ENCODE results near the gene SNRNP27.

DNA sequence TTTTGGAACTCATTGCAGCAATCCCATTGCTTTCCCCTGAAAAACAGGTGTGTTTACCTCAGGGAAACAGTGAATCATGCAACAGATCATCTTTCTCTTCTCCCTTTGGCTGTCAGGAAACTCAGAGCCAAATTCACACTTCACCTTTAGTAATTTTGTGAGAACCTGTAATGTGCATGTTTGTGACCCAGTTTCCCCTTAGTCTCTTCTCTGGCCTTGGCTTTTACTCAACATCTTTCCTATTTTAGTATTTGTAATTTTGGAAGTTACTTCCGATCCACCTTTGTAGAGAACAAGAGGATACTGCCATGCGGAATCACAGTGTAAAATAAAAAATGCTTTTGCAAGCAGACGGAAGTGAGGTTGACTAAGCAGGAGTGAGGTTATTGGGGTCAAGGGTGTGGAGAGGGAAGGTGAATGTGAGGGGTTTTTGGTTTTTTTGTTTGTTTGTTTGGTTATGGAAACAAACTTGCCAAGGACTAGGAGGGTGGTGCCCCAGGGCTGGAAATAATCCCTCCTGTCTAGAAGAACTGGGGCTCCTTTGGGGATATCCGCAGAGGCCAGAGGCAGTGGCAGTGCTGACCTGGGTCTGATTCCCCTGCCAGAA lies 53.7 kb downstream of the SNRNP27 start:
- no peak for TF ChIP-seq POLR2A (IDR thresholded peaks at IDR 0.05)
- TF ChIP-seq, protein P1, sequence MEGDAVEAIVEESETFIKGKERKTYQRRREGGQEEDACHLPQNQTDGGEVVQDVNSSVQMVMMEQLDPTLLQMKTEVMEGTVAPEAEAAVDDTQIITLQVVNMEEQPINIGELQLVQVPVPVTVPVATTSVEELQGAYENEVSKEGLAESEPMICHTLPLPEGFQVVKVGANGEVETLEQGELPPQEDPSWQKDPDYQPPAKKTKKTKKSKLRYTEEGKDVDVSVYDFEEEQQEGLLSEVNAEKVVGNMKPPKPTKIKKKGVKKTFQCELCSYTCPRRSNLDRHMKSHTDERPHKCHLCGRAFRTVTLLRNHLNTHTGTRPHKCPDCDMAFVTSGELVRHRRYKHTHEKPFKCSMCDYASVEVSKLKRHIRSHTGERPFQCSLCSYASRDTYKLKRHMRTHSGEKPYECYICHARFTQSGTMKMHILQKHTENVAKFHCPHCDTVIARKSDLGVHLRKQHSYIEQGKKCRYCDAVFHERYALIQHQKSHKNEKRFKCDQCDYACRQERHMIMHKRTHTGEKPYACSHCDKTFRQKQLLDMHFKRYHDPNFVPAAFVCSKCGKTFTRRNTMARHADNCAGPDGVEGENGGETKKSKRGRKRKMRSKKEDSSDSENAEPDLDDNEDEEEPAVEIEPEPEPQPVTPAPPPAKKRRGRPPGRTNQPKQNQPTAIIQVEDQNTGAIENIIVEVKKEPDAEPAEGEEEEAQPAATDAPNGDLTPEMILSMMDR (IDR thresholded peaks at IDR 0.05) = no peak
